HG03045 (cell line): ENCODE data around the gene SSTR3.
A peak's percentile ranks its signal among the peaks of the same experiment; 100 is the strongest.

Source experiments
- ATAC-seq: cut with Tn5 transposase; IDR thresholded peaks from one replicate; pipeline ENCODE4 v1.9.1; 2021; ENCODE audit warnings: mild to moderate bottlenecking, moderate library complexity; ENCODE audit not compliant: unreplicated experiment

The SSTR3 gene

DNA sequence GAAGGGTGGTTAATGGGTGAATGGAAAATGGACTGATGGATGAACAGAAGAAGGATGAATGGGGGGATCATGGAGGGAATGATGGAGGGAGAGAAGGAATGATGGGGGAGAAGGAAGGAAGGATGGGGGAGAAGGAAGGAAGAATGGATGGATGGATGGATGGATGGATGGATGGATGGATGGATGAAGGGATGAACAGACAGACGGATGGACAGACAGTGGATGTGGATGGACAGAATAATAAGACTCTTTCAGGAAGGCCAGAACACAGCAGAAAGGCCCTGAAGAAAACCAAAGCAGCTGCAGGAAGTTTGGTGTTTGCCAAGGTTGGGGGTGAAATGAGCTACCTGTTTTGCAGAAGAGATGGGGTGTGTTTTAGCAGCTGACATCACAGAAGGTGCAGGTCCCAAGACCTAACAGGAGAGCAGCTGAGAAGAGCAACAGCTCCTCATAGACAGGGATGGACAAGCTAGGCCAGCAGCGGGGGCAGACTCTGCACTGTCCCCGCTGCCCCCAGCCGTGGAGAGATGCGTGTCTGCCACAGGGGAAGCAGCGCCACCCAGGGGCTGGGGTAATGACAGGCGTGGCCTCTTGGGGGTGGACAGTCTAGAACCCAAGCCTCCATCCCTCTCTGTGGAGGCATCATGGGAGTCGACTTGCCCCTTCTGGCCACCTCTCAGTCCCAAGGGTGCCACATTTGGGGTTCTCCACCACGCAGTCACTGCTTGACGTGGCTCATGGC, 42.2 kb downstream of the SSTR3 start:
- no peak for ATAC-seq

DNA sequence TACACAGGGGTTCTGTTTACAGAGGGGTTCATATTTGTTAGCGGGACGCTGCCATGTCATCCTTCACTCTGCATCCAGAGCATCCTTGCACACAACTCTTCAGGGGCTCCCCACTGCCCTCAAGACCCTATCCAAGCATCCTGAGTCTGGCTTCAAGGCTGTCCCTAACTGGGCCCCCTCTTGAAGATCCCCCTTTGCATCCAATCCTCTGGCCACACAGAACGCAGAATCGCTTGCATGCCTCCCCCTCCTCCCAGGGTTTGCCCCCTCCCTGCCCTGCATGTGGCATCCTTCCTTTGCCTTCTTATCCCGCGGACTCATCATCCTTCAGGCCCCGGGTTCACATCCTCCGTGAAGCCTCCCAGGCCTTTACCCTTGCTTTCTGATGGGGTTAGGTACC, 42.9 kb downstream of the SSTR3 start:
- no peak for ATAC-seq

- ATAC-seq: no peak
Measured at GRCh38 chr22:37167981-37168647, 44.2 kb downstream of the SSTR3 start.

DNA sequence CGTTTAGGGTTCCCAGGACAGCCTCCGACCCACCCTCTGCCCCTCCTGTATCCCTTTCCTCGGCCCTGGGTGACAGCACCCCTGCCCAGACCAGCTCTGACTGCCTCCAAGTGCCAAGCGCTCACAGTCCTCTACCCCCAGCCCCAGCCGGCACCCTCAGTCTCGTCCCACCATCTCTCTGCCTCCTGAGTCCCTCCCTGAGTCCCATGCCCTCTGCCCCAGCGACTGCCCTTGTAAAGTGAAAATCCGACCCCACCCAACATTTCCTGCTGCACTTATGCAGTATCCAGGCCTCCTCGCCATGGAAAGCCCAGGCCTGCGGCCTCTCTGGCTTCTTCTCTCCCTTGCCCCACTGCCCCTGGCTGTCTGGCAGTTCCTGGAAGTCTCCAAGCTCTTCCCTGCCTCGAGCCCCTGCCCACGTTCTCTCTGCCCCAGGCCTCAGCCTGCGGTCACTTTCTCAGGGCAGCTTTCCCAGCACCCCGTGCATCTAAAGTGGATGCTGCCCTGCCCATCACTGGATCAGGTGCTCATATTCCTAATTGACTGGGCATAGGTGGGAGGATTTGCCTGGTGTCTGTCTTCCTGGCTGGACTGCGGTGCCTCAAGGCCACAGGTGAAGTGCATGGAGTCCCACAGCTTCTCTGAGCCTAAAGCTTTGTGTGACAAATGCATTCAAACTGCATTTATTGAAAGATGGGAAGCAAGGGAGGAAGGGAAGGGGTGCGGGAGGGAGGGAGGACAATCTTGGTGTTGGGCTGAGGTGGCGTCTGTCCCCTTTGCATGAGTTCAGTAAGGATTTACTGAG, 44.9 kb downstream of the SSTR3 start:
- ATAC-seq: no peak

GRCh38 chr22:37166675-37167066, 45.6 kb downstream of the SSTR3 start:
- ATAC-seq: no peak

DNA sequence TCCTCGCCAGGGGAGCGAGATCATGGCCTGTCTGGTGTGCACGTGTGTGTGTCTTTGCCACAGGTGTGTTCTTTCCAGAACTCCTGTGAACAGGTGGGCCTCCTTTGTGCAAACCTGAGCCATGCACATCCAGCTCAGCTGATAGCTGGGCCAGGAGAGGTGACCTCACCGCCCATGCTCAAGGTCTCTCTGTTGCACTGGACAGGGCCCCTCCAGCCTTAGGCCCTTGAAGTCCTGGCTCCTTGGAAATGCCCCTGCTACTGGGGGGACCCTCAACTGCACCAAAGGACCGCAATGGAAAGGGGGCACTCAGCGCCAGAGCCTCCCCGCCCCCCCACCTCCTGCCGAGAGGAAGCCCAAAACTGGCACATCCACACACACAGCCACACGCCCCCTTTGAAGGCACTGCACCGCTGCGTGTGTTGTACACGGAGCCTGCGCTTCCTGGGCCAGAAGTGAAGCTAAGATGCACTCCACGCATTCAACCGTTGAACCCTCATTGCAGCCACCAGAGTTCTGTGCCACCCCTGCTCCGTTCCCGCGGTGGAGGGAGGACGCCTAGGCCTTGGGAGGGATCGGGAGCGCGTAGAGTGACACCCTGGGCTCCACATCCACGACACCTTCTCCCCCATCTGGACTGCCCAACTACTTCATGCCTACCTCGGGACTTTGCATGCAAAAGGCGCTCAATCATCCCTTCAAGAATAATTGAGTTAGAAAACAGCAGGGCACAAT, 46.2 kb downstream of the SSTR3 start:
- no peak for ATAC-seq

- no peak for ATAC-seq
Measured at GRCh38 chr22:37165066-37165465, 47.2 kb downstream of the SSTR3 start.

GRCh38 chr22:37164505-37164887, 47.8 kb downstream of the SSTR3 start:
- ATAC-seq: no peak

DNA sequence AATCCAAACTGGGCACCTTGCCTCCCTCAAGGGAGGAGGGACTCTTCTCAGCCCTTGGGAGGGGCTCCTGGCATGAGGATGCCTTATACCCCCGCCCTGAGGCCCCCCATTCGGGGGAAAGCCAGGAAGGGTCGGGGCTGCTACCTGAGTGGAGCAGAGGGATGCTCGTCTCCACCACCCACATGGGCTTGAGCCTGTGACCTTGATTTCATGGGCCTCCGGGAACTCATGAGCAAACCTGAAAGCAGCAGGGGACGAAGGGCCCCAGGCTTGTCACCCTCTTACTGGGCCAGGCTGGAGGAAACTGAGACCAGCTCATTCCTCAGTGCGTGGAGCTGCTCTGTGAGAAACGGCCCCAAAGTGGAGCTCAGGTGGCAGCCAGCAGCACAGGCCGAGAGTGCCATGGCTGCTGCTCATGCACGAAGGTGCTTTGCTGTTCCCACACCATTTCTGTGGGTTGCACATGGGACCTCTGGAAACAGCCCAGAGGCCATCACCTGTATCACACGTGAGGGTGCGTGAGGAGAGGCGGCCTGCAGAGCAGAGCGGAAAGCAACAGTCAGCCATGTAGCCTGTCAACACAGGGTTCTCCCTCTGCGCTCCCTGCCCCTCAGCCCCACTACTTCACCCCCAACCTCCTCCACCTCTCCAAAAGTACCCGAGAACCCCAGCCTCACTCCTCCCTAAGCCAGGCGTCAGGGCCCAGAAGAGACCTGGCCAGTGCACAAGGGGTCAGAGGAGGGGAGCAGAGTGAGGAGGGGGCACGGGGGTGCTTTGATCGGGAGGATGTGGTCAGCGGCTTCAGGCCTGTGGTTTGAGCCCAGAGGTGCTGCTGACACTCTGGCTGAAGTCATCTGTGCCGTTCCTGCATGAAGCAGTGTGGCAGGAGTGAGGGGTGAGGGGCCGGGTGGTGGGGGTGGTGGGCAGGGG, 48.4 kb downstream of the SSTR3 start:
- ATAC-seq: peak; percentile 42

- no peak for ATAC-seq
Measured at GRCh38 chr22:37163096-37163489, 49.2 kb downstream of the SSTR3 start.

DNA sequence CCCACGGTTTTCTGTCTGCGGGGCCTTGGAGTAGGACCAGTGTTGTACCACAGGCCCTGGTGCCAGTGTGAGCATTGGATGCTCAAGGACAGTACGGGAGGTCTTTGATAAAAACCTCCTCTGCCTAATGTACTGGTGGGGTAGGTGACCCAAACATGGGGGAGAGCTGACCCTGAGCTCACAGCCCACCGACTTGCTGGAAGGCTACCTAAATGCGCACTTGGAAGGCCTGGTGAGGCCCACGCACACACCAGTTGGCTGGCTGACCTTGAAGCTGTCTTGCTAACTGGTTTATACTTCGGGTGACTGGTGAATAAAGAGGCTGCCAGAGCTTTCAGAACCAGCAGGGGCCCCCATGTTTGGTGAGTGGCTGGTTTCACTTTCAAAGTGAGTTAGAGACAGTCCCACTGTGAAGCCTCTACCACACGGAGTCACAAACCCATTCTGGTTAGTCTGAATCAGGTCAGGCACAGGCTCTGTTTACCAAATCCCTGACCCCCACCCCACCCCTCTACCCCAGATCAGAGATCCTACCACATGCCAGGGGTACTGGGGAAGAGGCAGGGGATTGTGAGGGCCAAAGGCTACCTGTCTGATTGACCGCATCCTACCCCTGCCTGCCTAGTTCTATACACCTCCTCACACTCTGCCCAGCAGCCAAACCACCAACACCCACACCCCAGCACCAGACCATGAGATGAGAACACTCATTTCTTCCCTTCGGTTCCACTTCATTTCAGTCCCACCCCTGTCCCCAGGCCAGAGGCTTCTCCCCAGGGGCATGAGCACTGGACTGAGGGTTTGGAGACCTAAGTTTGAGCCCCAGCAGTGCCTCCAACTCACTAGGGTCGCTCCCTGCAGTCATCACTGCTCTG, 49.8 kb downstream of the SSTR3 start:
- ATAC-seq: peak; percentile 57

- ATAC-seq: no peak
Measured at GRCh38 chr22:37161443-37161842, 50.8 kb downstream of the SSTR3 start.

GRCh38 chr22:37160027-37160426, 52.2 kb downstream of the SSTR3 start:
- ATAC-seq: no peak

DNA sequence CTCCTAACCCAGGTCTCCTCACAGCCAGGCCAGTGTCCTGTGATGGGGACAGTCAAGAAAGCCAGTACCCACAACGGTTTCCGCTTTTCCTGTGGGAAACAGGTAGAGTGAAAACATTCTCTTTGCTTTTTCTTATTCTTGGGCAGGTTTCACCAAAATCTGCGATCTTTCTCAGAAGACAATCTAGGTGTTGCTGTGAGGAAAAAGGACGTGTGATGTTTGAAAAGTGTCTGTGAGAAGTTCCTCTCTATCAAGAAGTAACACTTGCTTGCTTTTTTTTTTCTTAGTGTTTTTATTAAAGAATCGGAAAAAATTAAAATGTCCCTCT, 53.4 kb downstream of the SSTR3 start:
- ATAC-seq: no peak

DNA sequence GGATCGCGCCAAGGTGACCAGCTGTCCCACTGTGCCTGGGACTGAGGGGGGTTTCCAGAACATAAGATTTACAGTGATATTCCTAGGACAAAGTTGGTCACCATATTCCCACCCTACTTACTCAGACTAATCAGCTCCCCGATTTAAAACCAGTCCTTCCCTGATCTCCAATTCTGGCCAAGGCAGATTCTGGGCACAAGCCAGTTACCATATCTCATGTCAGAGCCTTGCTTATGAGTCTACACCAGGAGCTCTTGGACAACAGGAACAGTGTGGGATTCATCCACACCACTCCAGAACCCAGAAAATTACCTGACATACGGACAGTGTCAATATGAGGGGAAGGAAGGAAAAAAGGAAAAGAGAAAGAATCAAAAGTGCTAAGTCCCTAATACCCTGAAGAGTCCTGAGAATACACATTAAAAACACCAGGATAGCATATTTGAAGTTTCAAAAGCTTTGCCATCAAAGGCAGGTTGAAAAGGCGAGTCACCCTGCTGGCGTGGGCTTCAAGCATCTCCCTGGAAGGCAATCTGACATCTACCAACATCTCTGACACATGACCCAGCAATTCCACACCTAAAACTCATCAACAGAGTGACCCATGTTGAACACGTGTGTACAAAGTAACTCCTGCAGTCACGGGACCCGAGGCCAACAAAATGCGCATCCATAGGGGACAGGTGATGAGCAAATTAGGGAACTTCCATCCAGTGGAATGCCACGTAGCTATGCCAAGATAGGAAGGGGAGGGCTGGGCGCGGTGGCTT, 54.6 kb downstream of the SSTR3 start:
- no peak for ATAC-seq

DNA sequence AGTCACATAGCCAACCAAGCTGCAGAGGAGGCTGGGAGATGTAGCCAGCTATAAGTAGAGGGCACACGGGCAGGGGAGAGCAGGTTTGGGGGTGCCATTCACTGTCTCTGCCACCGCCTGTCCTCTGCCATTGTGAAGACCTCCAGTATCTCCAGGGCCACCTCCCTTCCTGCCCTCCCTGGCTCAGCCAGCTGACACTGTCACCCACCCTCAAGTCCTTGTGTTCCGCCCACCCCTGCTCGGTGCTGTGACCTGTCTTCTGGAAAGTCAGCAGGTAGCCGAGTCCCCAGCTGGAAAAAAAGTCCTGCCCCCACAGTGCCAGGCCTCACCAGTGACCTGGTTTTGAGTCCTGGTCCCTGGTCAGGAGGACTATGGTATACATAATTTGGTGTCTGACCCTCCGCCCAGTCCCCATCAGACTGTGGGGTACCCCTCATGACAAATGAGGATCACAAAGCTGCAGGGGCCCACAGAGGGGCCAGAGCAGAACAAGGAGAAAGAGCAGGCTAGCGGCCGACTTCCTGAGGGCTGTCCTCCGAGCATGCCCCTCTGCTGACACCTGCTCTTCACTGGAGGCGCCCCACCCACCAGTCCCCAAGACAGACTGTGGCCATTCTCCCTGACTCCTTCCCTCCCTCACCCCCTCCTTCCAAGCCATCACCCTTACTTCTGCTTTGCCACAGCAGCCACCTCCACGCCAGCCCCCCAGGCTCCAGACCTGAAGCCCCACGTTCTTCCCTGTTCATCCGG, 55.4 kb downstream of the SSTR3 start:
- ATAC-seq: no peak

- ATAC-seq: no peak
Measured at GRCh38 chr22:37155971-37156370, 56.3 kb downstream of the SSTR3 start.
